Endodermal cell (in vitro differentiated cells): ENCODE results near the gene CYGB. TPM values are rescaled to one million over a fixed set of nuclear protein-coding genes. Genes with fewer than 3 reads are reported as not detected.
"Not testable (repeated sequence)": the region's sequence is repeated elsewhere in the genome, so short reads cannot be mapped to it uniquely, and the experiment has no call there.

Source experiments
- DNase-seq: peaks from one replicate; pipeline ENCODE4 v3.0.0-alpha.2; 2017
- H3K27ac ChIP-seq: 2 replicates; pipeline ENCODE4 v1.5.1; 2013; ENCODE audit warnings: mild to moderate bottlenecking, low read depth, low read length, moderate library complexity
- H3K27me3 ChIP-seq: 2 replicates; pipeline ENCODE4 v1.6.1; 2013; ENCODE audit warnings: mild to moderate bottlenecking, low read length, moderate library complexity; ENCODE audit not compliant: insufficient read depth, control insufficient read depth, poor library complexity, severe bottlenecking
- H3K36me3 ChIP-seq: 2 replicates; pipeline ENCODE4 v1.7.0; 2013; ENCODE audit warnings: mild to moderate bottlenecking, low read length, moderate library complexity; ENCODE audit not compliant: control insufficient read depth, insufficient read depth
- H3K4me1 ChIP-seq: one replicate; pipeline ENCODE4 v1.7.0; 2013; ENCODE audit warnings: low read length; ENCODE audit not compliant: control insufficient read depth, insufficient read depth
- H3K4me3 ChIP-seq: 2 replicates; pipeline ENCODE4 v1.5.1; 2013; ENCODE audit warnings: mild to moderate bottlenecking, low read length, moderate library complexity
- H3K9ac ChIP-seq: 2 replicates; pipeline ENCODE4 v1.6.1; 2013; ENCODE audit warnings: mild to moderate bottlenecking, low read length, moderate library complexity; ENCODE audit not compliant: poor library complexity, severe bottlenecking; ENCODE audit errors: extremely low read depth
- H3K9me3 ChIP-seq: 2 replicates; pipeline ENCODE4 v1.6.1; 2013; ENCODE audit warnings: mild to moderate bottlenecking, low read length, moderate library complexity; ENCODE audit not compliant: control insufficient read depth
- H3K27ac Mint-ChIP-seq: 2 replicates; pipeline ENCODE4 v1.8.0; 2020; ENCODE audit warnings: mixed read lengths
- H3K27me3 Mint-ChIP-seq: 2 replicates; pipeline ENCODE4 v1.8.0; 2021; ENCODE audit warnings: mild to moderate bottlenecking, mixed read lengths; ENCODE audit not compliant: insufficient read depth
- H3K36me3 Mint-ChIP-seq: 2 replicates; pipeline ENCODE4 v1.8.0; 2020; ENCODE audit warnings: low read depth, mixed read lengths
- H3K4me1 Mint-ChIP-seq: 2 replicates; pipeline ENCODE4 v1.8.0; 2020; ENCODE audit warnings: mixed read lengths
- H3K4me3 Mint-ChIP-seq: 2 replicates; pipeline ENCODE4 v1.8.0; 2020; ENCODE audit warnings: mild to moderate bottlenecking, moderate library complexity, mixed read lengths
- H3K9me3 Mint-ChIP-seq: 2 replicates; pipeline ENCODE4 v1.8.0; 2020; ENCODE audit warnings: mild to moderate bottlenecking, mixed read lengths
- WGBS, 2 experiments: methylation state at CpG; one replicate each; pipeline versions ENCODE4 v1.1.5 to v1.1.7; 2013; ENCODE audit warnings: missing lambda C conversion rate in 2 of 2, mixed read lengths in 1 of 2; ENCODE audit not compliant: insufficient coverage in 1 of 2, insufficient read length in 1 of 2; 5-methylcytosine and 5-hydroxymethylcytosine counted together
- total RNA-seq, 2 donors: library from RNA; stranded (reverse); fragmentation: NEBNext Ultra II Directional in 1 of 2; extraction: Animal tissue kit (Norgen Biotek cat#: 25700) in 1 of 2; gene quantifications; 2 replicates in 1 of 2; 3 replicates in 1 of 2; pipeline ENCODE4 v1.2.1, GENCODE V29; 2021
- TF ChIP-seq, protein P1 (sequence below): fragments of 200-600 bp; sonication (generic); conservative IDR thresholded peaks from 2 replicates; pipeline ENCODE4 v1.5.0; 2021; ENCODE audit warnings: antibody characterized with exemption, mild to moderate bottlenecking

CYGB gene
- total RNA-seq, 2 donors from 2014 or later, result 2.0 to 3.4 TPM

- TF ChIP-seq, protein P1, sequence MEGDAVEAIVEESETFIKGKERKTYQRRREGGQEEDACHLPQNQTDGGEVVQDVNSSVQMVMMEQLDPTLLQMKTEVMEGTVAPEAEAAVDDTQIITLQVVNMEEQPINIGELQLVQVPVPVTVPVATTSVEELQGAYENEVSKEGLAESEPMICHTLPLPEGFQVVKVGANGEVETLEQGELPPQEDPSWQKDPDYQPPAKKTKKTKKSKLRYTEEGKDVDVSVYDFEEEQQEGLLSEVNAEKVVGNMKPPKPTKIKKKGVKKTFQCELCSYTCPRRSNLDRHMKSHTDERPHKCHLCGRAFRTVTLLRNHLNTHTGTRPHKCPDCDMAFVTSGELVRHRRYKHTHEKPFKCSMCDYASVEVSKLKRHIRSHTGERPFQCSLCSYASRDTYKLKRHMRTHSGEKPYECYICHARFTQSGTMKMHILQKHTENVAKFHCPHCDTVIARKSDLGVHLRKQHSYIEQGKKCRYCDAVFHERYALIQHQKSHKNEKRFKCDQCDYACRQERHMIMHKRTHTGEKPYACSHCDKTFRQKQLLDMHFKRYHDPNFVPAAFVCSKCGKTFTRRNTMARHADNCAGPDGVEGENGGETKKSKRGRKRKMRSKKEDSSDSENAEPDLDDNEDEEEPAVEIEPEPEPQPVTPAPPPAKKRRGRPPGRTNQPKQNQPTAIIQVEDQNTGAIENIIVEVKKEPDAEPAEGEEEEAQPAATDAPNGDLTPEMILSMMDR, result no peak
Measured at GRCh38 chr17:76512366-76513305, 24.9 kb downstream of the CYGB start.

GRCh38 chr17:76511668-76512365, 25.7 kb downstream of the CYGB start:
- no peak overlapping the region for H3K27ac ChIP-seq
- H3K27ac Mint-ChIP-seq, result no peak overlapping the region
- H3K36me3 ChIP-seq, result no peaks in the 10 kb centered on the region
- TF ChIP-seq, protein P1, result no peak
- no peak overlapping the region for H3K9ac ChIP-seq
- 90 to 92% methylated on average over 5 to 13 of the region's 13 CpGs for WGBS, 2 experiments
- no peak for DNase-seq
- H3K4me1 ChIP-seq, result no peaks in the 10 kb centered on the region
- H3K9me3 ChIP-seq, result no peaks in the 10 kb centered on the region
- no peaks in the 10 kb centered on the region for H3K36me3 Mint-ChIP-seq
- H3K4me3 ChIP-seq, result no peak overlapping the region
- H3K4me1 Mint-ChIP-seq, result no peaks in the 10 kb centered on the region
- H3K27me3 ChIP-seq, result no peaks in the 10 kb centered on the region
- H3K9me3 Mint-ChIP-seq, result no peaks in the 10 kb centered on the region
- H3K4me3 Mint-ChIP-seq, result no peak overlapping the region
- peaks cover 22% of the 10 kb centered on the region for H3K27me3 Mint-ChIP-seq

More at GRCh38 chr17:76512366-76513305, 24.9 kb downstream of the CYGB start:
- H3K36me3 ChIP-seq, result no peaks in the 10 kb centered on the region
- Mint-ChIP-seq H3K36me3 (no peaks in the 10 kb centered on the region), H3K4me1 (no peaks in the 10 kb centered on the region), H3K4me3 (no peak overlapping the region), H3K9me3 (no peaks in the 10 kb centered on the region), H3K27ac (no peak overlapping the region), H3K27me3 (peaks cover 17% of the 10 kb centered on the region)
- H3K27ac ChIP-seq, result no peak overlapping the region
- H3K27me3 ChIP-seq, result no peaks in the 10 kb centered on the region
- no peaks in the 10 kb centered on the region for H3K4me1 ChIP-seq
- no peak overlapping the region for H3K9ac ChIP-seq
- no peaks in the 10 kb centered on the region for H3K9me3 ChIP-seq
- WGBS, 2 experiments, result 87 to 92% methylated on average over 8 to 22 of the region's 22 CpGs
- H3K4me3 ChIP-seq, result no peak overlapping the region
- no peak for DNase-seq

GRCh38 chr17:76510831-76511244, 26.7 kb downstream of the CYGB start:
- Histone ChIP-seq H3K9me3 (no peaks in the 10 kb centered on the region), H3K9ac (no peak overlapping the region), H3K27me3 (no peaks in the 10 kb centered on the region), H3K36me3 (no peaks in the 10 kb centered on the region), H3K27ac (no peak overlapping the region), H3K4me3 (no peak overlapping the region), H3K4me1 (no peaks in the 10 kb centered on the region)
- Mint-ChIP-seq H3K4me3 (no peak overlapping the region), H3K27me3 (peaks cover 26% of the 10 kb centered on the region), H3K27ac (no peak overlapping the region), H3K36me3 (no peaks in the 10 kb centered on the region), H3K9me3 (no peaks in the 10 kb centered on the region), H3K4me1 (no peaks in the 10 kb centered on the region)
- 73 to 82% methylated on average over 9 of the region's 9 CpGs for WGBS, 2 experiments
- no peak for DNase-seq
- TF ChIP-seq, protein P1, result no peak

DNA sequence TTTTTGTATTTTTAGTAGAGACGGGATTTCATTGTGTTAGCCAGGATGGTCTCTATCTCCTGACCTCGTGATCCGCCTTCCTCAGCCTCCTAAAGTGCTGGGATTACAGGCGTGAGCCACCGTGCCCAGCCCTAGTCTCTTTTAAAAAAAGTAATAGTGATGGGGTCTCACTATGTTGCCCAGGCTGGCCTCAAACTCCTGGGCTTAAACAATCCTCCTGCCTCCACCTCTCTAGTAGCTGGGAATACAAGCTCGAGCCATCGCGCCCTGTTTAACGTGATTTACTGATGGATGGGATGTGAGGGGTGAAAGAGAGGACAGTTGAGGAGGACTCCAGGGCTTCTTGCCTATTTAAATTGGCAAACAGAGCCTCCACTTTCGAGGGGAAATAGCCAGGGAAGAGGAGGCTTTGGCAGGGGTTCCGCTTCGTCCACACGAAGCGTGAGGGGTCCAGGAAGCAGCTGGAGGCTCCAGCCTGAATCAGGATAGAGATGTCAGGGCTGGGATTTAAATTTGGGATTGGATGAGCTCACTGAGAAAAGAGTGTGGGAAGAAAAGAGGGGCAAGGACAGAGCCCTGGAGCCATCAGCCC, 28.9 kb downstream of the CYGB start:
- 89 to 91% methylated on average over 13 to 14 of the region's 14 CpGs for WGBS, 2 experiments
- not testable (repeated sequence) for H3K9me3 Mint-ChIP-seq, H3K36me3 ChIP-seq, H3K36me3 Mint-ChIP-seq, H3K4me1 Mint-ChIP-seq, H3K4me3 ChIP-seq, DNase-seq, H3K27ac ChIP-seq, H3K27me3 ChIP-seq, H3K4me1 ChIP-seq, H3K9ac ChIP-seq, H3K9me3 ChIP-seq, H3K4me3 Mint-ChIP-seq, H3K27ac Mint-ChIP-seq
- peaks cover 26% of the 10 kb centered on the region for H3K27me3 Mint-ChIP-seq
